HG03378 (cell line): ENCODE measurements around the gene IER5L.
"Not testable (repeated sequence)": the region's sequence is repeated elsewhere in the genome, so short reads cannot be mapped to it uniquely, and the experiment has no call there.

ENCODE experiments used
- ATAC-seq: cut with Tn5 transposase; IDR thresholded peaks from one replicate; pipeline ENCODE4 v1.9.1; 2021; ENCODE audit warnings: mild to moderate bottlenecking, moderate library complexity; ENCODE audit not compliant: unreplicated experiment

Gene IER5L

DNA sequence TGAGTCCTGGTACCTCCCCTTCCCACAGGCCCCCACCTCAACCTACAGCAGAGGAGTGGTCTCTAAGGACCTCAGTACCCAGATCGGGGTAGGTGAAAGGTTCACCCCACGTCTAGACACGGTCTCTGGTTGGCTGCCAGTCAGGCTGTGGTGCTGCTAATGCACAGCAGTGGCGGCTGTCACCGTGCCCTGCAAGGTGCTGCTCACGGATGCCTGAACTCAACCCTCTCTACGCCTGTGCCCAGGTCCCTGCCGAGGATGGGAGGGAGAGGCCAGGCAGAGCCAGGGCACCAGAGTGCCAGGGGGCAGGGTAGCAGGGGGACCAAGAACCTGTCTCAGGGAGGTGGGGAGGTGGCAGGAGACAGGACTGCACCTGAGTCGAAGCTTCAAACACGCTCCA lies 14.3 kb downstream of the IER5L start:
- no peak for ATAC-seq

DNA sequence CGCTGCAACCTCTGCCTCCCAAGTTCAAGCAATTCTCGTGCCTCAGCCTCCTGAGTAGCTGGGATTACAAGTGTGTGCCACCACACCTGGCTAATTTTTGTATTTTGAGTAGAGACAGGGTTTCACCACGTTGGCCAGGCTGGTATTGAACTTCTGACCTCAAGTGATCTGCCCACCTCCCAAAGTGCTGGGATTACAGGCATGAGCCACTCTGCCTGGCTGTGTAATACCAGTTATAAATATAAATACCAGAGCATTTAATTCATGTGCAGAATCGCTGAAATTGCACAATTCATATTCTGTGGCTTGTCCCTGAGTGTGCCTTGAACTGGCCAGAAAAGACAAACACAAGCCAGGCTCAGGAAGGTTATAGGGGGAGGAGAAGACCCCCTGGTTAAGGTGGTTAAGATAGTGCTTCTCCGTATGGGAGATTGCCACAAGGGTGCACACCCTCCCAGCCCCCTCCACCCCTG lies 14.8 kb downstream of the IER5L start:
- not testable (repeated sequence) for ATAC-seq

DNA sequence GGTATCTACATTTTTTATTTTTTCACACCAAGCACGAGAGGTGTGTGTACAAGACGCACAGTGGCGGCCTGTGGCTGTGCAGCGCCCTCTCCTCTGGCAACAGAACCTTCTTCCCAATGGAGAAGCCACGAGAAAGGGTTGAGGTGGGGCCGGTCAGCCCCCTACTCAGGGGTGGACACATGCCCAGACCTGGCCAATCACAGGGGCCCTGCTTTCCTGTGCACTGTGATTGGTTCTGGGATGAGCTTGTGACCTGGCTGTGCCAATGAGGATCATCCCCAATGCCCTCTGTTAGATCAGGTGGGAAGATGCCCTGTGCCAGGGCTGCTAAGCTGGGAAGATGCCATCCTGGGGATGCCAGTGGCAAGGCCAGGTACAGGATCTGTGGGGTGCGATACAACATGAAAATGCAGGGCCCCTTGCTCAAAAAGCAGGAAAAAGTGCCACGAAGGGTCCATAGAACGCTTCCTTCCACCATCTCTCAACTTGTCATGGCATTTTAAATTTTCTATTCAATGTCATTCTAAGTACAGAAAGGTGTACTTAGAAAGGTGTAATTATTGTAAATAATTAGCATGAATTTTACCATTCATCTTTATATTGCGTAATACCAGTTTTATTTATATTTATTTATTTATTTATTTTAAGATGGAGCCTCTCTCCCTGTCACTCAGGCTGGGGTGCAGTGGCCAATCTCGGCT lies 15.4 kb downstream of the IER5L start:
- ATAC-seq: no peak

DNA sequence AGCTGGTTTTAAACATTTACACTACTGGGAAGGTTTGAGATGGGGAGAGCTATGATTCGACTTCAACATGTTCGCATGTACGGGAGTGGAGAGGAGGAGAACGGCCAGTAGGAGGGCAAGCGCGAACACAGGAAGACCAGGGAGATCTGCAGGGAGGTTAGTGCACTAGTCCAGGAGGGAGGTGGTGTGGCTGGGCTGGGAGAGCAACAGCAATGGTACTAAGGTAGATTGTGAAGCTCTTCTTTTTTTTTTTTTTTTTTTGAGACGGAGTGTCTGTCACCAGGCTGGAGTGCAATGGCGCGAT lies 16.6 kb downstream of the IER5L start:
- no peak for ATAC-seq

DNA sequence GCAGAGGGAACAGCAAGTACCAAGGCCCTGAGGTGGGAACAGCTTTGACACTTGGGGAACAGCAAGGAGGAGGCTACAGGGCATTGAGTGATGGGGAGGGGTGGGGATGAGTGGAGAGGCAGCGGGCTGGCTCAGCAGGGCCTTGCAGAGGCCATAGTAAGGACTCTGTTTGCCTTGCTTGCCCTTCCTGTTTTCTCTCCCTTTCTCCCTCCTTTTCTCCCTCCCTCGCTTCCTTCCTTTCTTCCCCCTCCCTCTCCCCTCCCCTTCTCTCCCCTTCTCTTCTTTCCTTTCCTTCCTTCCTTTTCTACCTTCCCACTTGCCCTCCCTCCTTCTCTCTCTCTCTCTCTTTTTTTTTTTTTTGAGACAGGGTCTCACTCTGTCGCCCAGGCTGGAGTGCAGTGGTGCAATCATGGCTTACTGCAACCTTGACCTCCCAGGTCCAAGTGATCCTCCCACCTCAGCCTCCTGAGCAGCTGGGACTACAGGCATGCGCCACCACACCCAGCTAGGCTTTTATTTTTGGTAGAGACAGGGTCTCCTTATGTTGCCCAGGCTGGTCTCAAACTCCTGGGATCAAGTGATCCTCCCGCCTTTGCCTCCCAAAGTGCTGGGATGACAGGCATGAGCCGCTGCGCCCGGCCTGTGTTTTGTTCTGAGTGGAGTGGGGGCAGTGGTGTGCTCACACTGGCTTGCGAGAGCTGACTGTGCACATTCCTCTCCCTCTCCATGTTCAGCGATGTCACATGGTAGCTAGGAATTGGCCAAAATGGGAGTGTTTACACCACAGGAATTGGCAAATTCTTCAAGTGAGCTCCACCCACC lies 17.1 kb downstream of the IER5L start:
- ATAC-seq: no peak

DNA sequence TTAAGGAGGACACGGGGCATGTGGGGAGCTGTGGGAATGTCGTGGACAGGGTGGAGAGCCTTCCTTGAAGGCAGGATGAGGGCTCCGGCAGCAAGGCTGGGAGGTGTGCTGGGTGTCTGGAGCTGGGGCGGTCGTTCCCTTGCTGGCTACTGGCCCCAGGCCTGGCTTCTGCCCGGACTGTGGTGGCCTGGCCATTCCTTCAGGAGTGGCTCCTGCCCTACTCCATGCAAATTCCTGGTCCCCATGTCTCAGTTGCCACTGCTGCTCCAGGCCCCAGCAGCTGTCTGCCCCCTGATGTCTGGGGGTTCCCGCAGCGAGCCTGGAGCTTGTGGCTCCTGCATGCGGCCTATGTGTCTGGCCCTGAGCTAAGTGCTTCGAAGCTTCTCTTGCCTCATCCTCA lies 21.9 kb downstream of the IER5L start:
- no peak for ATAC-seq

DNA sequence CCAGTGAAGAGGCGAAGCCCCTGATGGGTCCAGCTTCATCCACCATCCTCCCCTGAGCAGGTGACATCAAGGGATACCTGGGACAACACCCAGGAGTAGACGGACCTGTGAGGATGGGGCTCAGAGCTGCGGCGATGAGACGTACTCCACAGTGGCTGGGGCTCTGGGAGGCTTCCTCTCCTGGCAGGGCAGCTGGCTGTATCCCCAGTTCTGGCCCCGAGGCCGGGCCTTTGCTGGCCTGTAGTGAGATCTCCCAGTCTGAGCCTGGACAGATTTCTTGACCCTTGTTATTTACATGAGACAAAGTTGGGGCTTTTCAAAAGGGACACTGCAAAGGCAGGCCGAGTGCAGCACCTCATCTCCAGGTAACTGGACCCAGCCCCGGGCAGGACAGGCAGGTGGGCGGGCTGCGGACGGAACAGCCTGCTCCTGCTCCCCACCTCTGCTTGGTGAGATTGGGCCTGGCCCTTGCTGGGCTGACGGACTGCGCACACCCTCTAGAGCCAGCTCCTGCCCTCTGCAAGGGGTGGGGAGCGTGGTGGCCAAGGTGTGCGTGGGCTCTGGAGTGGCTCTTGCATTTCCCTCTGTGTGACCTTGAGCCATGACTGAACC lies 23.1 kb downstream of the IER5L start:
- no peak for ATAC-seq

DNA sequence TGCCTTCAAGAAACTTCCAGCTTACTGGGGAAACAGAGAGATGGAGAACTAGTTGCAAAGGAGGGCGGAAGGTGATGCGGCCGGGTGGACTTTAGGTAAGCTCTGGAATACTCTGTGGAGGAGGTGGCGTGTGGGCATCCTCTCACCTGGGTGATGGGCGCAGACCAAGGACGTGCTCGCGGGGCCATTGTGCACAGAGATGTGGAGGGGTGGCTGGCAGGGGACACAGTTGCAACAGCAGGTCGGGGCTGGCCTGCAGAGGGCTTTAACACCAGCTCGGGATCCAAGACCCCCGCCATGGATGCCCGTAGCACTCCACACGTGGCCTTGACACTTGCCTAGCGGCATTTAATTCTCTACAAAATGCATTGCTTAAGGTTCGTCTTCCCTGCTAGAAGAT lies 26.6 kb downstream of the IER5L start:
- ATAC-seq: no peak

DNA sequence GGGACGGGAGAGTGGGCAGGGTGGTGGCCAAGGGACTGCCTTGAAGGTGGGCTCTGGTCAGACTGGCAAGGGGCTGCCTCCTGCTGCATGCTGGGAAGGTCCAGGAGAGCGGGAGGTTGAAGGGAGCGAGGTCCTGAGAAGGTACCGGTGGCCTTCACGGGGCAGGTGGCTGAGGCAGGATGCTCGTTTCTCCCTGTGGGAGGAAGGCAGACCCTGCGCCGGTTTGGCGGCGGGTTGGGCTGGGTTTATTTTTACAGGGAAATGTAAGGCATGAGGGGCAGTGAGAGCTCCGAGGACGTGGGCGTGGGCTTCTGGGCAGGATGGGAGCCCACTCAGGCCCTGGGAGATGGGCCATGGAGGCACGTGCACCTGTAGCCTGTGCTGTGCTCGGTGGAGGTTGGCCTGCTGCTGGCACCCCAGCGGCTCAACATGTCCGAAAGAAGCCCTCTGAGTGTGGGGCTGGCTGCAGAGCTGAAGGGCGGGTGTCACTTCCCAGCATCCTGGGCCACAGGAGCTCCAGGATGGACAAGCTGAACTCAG lies 27.3 kb downstream of the IER5L start:
- ATAC-seq: no peak

DNA sequence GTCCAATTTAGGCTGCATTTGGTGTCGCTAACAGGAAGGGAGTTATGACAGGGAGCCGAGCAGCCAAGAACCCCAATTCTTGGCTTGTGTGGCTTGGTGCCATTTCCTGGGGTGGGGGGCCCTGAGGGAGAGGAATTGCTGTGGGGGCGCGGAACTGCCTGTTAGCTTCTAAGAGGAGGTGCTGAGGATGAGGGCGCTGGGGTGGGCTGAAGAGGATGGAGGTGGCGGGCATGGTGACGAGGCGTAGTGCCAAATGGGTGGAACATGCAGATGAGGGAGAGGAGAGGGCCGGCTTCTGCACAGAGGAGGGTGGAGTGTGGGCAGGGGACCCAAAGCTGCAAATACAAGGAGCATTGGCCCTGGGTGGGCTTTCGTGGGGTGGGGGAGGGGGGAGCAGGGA lies 27.9 kb downstream of the IER5L start:
- ATAC-seq: no peak

DNA sequence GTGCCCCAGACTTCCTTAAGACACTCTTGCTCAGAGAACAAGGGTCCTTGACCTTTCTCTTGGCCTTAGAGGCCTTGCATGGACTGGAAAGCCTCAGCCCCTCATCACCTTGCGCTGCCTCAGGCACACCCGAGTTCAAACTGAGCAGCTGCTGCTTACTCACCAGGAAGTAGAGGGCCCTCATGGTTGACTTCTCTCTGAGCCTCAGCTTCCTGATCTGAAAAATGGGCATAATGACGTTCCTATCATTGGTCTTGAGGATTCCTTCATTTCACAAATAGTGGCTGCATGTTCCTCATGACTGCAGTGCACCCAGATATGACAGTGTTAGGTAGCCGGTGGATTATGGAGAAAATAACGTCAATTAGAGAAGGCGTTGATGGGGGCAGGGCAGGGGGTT lies 28.6 kb downstream of the IER5L start:
- no peak for ATAC-seq

DNA sequence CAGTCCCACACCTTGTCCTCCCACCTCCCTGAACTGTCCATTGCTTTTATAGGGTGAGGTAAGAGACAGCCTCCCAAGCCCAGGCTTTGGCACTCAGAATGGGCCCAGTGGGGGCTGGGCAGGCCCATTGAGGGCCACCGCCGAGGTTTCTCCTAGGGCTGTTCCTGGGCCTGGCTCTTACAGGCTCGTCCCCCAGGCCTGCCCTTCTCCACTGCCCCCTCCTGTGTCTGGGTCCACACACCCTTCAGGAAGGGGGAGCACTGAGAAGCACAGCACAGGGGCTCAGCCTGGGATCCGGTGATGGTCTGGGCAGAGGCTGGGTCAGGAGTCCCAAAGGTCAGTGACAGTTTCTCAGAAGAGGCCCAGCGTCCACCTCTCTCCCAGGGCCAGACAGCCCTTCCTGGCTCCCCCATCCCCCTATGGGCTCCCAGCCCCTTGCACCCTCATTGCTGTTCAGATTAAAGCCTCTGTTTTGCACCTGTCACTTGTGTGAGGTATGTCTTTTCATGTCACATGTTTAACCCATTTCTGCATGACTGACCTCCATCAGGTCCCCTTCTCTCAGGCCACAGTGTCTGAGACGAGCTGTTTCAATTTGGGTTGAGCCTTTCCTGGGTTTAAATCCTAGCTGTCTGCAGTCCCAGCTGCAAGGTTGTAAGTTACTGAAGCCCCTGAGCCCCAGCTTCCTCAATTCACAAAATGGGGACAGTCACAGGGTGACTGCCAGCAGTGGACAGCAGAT lies 29.4 kb downstream of the IER5L start:
- ATAC-seq: no peak

DNA sequence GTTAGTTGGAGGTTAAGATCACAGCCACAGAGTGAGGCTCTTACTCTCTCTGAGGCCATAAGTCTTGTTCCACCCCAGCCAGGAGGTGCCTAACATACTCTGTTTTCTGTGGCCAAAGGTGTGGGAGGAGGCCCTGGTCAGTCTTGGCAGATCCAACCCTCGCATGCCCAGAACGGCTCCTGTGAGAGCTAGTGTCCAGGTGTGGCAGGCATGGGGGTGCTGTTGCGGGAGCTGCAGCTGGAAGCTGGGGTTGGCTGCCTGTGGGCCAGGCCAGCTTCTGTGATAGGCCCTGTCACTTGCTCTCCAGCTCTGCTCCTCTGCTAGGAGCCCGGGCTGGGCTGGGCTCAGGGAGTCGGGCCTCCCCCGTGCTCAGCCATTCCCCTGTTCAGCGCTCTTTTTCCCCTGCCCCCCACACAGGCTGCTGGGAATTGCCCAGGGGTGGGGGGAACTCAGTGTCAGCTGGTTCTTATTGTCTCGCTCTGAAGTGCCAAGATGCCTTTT lies 31.6 kb downstream of the IER5L start:
- ATAC-seq: no peak

DNA sequence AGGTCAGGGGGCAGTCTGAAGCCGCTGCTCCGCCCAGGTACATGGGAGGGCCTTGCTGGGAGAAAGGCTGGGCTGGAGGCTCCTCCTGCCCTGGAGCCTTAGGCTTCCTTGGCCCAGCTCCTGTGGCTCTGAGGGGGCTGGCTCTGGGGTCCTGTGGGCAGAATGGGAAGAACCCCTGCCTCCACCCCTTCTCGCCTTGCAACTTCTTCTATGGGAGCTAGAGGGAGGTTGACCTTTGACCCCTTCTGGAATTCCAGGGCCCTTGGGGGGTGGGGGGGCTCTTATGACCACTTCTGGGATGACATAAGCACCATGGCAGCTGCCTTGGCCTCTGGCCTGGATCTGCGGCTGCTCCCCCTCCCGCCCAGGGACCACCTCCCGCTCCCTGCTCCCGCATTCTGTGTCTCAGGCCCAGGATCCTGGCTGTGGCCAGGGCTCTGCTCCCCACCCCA lies 32.2 kb downstream of the IER5L start:
- ATAC-seq: no peak

DNA sequence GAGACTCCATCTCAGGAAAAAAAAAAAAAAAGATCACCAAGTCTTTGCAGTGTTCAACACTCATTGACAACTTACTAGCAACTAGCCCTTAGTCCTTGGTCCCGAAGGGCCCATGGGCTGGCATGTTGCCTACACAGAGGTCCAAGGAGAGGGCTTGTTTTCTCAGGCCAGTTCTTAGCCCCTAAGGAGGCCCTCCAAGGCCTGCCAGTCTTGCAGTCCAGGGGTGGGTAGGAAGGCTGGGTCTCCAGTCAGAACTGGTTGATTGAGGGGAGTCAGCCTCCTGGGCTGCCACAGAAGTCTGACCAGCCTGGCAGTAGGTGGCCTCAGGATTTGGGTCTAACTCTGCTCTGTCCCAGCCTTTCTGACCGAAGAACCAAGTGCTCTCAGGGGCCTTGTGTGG lies 32.7 kb downstream of the IER5L start:
- ATAC-seq: no peak

DNA sequence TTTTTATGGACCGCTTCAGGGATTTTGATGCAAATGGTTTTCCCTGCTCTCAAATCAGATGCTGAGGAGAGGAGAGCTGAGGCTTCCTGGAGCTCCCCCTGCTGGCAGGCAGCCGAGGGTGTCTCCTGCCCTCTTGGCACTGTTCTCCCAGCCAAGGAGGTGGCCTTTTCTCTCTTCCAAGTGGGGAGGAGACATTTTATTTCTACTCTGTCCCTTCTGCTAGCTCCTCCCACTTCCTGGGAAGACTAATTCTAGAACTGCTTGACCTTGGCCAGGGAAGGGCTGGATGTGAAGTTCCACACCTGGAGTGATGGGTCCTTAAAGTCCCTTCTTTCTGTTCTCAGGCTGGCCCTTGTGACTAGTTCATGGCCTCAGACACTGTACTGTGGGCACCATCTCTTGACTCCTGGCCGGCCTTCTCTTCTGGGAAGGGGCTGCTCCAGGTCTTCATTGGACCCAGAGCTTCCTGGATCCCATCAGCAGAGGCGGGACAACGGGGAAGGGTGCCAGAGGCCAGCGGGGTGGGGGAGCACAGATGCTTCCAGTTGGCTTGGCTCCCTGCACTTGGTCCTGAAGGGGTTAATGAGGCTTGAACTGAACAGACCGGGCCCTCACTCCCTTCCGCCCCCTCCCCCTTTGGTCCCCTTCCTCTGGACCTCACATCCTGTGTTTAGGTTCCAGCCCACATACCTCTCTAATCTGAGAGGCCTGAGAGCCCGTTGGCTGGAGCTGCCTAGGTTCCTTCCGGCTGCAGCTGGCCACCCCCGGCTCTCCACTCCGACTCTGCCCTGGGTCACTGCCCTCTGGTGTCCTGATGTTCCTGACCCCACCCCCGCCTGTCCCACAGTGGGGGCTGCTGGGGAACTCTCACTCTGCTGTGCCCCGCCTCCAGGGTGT lies 34.8 kb downstream of the IER5L start:
- ATAC-seq: no peak

DNA sequence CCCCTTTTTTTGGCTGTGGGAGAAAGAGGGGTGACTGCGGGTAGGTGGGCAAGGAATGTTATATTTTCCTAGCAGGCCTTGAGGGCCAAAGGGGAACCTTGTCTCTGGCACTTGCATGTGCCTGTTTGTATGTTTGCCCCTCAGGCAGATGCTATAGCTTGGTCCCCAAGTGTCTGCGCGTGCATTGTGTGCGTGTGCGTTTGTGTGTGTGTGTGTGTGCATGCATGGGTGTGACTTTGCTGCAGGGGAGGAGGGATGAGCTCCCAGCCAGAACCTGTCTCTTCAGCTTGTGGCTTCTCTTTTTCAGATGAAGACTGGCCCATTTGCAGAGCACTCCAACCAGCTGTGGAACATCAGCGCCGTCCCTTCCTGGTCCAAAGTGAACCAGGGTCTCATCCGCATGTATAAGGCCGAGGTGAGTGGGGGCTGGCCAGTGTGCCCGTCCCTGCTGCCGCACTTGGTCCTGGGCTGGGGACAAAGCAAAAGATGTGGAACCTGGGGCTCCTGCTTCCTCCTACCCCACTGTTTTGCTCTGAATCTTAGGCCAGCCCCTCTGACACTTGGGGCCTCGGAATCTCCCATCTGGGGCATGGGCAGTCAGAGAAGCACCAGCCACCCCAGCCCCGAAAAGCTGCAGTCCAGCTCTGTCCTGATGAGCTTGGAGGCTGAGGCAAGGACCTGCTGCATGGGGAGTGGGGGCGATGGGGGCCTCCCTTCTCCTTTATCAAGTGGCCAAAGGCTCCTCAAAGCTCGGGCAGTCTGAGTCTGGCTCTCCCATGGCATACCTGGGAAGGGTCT lies 35.7 kb downstream of the IER5L start:
- no peak for ATAC-seq

DNA sequence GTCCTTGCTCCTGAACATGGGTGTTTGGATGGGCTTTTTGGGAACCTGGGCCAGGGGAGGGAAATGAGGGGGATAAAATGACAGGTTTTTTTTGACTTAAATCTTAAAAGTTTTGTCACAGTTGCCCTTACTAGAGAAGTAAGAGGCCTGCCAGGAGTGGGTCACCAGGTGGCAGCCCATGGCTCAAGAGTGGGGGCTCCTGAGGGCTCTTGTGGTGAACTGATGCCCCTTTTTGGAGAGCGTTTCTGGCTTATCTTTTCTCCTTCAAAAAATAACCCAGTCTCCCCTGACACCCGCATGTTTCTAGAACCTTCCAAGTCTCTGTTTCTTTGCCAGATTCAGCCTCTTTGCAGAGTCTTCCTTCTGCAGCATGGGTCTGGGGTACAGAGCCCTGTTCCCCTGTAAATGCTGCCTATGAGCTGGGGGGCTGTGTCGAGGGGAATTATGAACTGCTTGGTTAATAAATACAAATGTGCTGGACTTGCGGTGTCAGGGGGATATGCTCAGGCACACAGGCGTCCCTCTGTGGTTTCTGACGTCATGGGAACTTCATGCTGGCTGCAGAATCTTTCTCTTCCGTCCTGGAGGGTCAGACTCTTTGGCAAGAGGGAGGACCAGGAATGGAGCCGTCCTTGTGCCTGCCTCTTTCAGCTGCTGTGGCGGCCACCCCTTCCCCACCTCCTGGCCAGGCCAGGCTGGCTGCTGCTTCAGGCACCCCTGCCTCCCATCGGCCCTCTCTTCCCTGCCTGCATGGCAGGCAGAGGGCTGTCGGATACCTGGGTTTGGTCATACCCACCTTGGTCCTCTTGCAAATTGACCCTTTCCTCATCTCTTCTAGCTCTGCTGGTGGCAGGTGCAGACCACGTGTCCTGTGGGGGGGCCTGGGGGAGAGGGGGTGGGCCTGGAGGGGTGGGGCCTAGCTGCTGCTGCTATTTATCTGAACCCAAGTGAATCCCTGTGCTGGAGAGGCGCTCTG lies 36.7 kb downstream of the IER5L start:
- no peak for ATAC-seq
